ENCODE results near the gene CHMP5. TPM values are rescaled to one million over a fixed set of nuclear protein-coding genes. Genes with fewer than 3 reads are reported as not detected.

Gene CHMP5
- total RNA-seq, 1 experiment from 2014 or later, result 47.6 TPM

GRCh38 chr9:33273266-33273971, 8.6 kb downstream of the CHMP5 start:
- no peak overlapping the region for H3K14ac ChIP-seq (ENCODE audit: insufficient read depth, low read length)
- no peak overlapping the region for H3K18ac ChIP-seq (ENCODE audit: insufficient read length, low read depth, low read length)
- no peak overlapping the region for H4K91ac ChIP-seq (ENCODE audit: insufficient read length, low read depth, low read length)
- no peak overlapping the region for H4K8ac ChIP-seq (replicated peaks; ENCODE audit: insufficient read length, low read depth, low read length)
- no peaks in the 10 kb centered on the region for H3K79me2 ChIP-seq (ENCODE audit: insufficient read depth, low read length)
- H2BK120ac ChIP-seq (ENCODE audit: low read depth, low read length, poor library complexity, severe bottlenecking), result no peak overlapping the region
- H3K4me1 ChIP-seq (ENCODE audit: insufficient read depth, low read length), result no peaks in the 10 kb centered on the region
- no peak overlapping the region for H3K9ac ChIP-seq (ENCODE audit: extremely low read depth, insufficient read length, low read length)
- no peak overlapping the region for H3K23ac ChIP-seq (ENCODE audit: insufficient read length, low read depth, low read length)
- no peak overlapping the region for H3K27ac ChIP-seq (ENCODE audit: insufficient read length, low read depth, low read length)
- H3K23me2 ChIP-seq (ENCODE audit: insufficient read length, low read depth, low read length, poor library complexity, severe bottlenecking), result no peaks in the 10 kb centered on the region
- H3K27me3 Mint-ChIP-seq (ENCODE audit: low read depth), result no peaks in the 10 kb centered on the region
- no peak overlapping the region for H3K4me3 Mint-ChIP-seq
- no peak overlapping the region for H3K4me2 ChIP-seq (ENCODE audit: insufficient read depth, insufficient read length, low read length)
- DNase-seq, result no peak
- no peak overlapping the region for H3K27ac Mint-ChIP-seq
- H2BK20ac ChIP-seq (ENCODE audit: low read depth, low read length, poor library complexity, severe bottlenecking), result no peak overlapping the region
- H2AK5ac ChIP-seq (ENCODE audit: insufficient read length, low read length), result no peak overlapping the region
- TF ChIP-seq CTCF (conservative IDR thresholded peaks at IDR 0.05), result no peak
- H3K4ac ChIP-seq (ENCODE audit: low read depth, low read length), result no peak overlapping the region
- no peaks in the 10 kb centered on the region for H3K9me3 Mint-ChIP-seq
- no peak overlapping the region for H2AFZ ChIP-seq (ENCODE audit: low read length)
- no peak overlapping the region for H4K5ac ChIP-seq (ENCODE audit: insufficient read length, low read depth, low read length)
- H2BK15ac ChIP-seq (ENCODE audit: low read depth, low read length), result no peak overlapping the region
- no CpG with 5 or more reads among the region's 3 CpGs for WGBS (ENCODE audit: extremely low coverage, insufficient read length, low lambda C conversion rate)
- no peak overlapping the region for H2BK5ac ChIP-seq (ENCODE audit: insufficient read length, low read length)
- no peak overlapping the region for H3K56ac ChIP-seq (ENCODE audit: insufficient read length, low read depth, low read length)
- no peaks in the 10 kb centered on the region for H4K20me1 ChIP-seq (ENCODE audit: control insufficient read depth, insufficient read depth, insufficient read length)
- no peaks in the 10 kb centered on the region for H3K9me3 ChIP-seq (ENCODE audit: control insufficient read depth, low read depth, low read length)
- H3K4me1 Mint-ChIP-seq, result no peaks in the 10 kb centered on the region
- H3K36me3 Mint-ChIP-seq (ENCODE audit: insufficient read depth in 1 of 3, low read depth in 3 of 3), result peaks cover 16 to 69% (median 56%) of the 10 kb centered on the region in 3 experiments; a peak in 6 of 7 replicates
- no peak overlapping the region for H2BK12ac ChIP-seq (ENCODE audit: insufficient read length, low read depth, low read length)
- no peaks in the 10 kb centered on the region for H3K79me1 ChIP-seq (ENCODE audit: insufficient read depth, low read depth, low read length, poor library complexity, severe bottlenecking)
- no peaks in the 10 kb centered on the region for H3K27me3 ChIP-seq (ENCODE audit: insufficient read depth, low read length)
- H3T11ph ChIP-seq (ENCODE audit: low read length), result no peak overlapping the region

Measured in H9 (cell line).